GM21526 (cell line): ENCODE measurements around the gene PITPNM3.
"Not testable (repeated sequence)": the region's sequence is repeated elsewhere in the genome, so short reads cannot be mapped to it uniquely, and the experiment has no call there.

ENCODE experiments used
- ATAC-seq: cut with Tn5 transposase; IDR thresholded peaks from one replicate; pipeline ENCODE4 v1.9.1; 2021; ENCODE audit warnings: moderate library complexity; ENCODE audit not compliant: unreplicated experiment, low FRiP score

The PITPNM3 gene

GRCh38 chr17:6483507-6483906 is 72.8 kb downstream of the PITPNM3 start:
- ATAC-seq, result no peak

GRCh38 chr17:6482796-6483195 is 73.6 kb downstream of the PITPNM3 start:
- not testable (repeated sequence) for ATAC-seq

GRCh38 chr17:6482105-6482455 is 74.3 kb downstream of the PITPNM3 start:
- ATAC-seq, result no peak

GRCh38 chr17:6480303-6480675 is 76.1 kb downstream of the PITPNM3 start:
- ATAC-seq, result no peak

- ATAC-seq, result no peak
Measured at GRCh38 chr17:6479622-6480302, 76.6 kb downstream of the PITPNM3 start.

- no peak for ATAC-seq
Measured at GRCh38 chr17:6478486-6478885, 77.9 kb downstream of the PITPNM3 start.

- no peak for ATAC-seq
Measured at GRCh38 chr17:6477831-6478383, 78.4 kb downstream of the PITPNM3 start.

- ATAC-seq, result no peak
Measured at GRCh38 chr17:6476810-6477179, 79.6 kb downstream of the PITPNM3 start.

- ATAC-seq, result no peak
Measured at GRCh38 chr17:6476076-6476809, 80.1 kb downstream of the PITPNM3 start.

GRCh38 chr17:6475411-6475810 is 80.9 kb downstream of the PITPNM3 start:
- ATAC-seq, result no peak

GRCh38 chr17:6474906-6475305 is 81.4 kb downstream of the PITPNM3 start:
- no peak for ATAC-seq

GRCh38 chr17:6474376-6474775 is 82.0 kb downstream of the PITPNM3 start:
- no peak for ATAC-seq

- ATAC-seq, result no peak
Measured at GRCh38 chr17:6473128-6473767, 83.1 kb downstream of the PITPNM3 start.

- no peak for ATAC-seq
Measured at GRCh38 chr17:6472517-6472916, 83.8 kb downstream of the PITPNM3 start.

- ATAC-seq, result no peak
Measured at GRCh38 chr17:6471531-6472465, 84.6 kb downstream of the PITPNM3 start.

GRCh38 chr17:6470751-6471521 is 85.4 kb downstream of the PITPNM3 start:
- ATAC-seq, result no peak

GRCh38 chr17:6470146-6470718 is 86.1 kb downstream of the PITPNM3 start:
- no peak for ATAC-seq

- no peak for ATAC-seq
Measured at GRCh38 chr17:6468051-6468790, 88.1 kb downstream of the PITPNM3 start.

GRCh38 chr17:6467567-6467966 is 88.8 kb downstream of the PITPNM3 start:
- ATAC-seq, result no peak
